Measurements from ENCODE around the gene ABT1.
A peak's percentile ranks its signal among the peaks of the same experiment; 100 is the strongest.

Gene ABT1

GRCh38 chr6:26597821-26598220 lies 1.1 kb downstream of the ABT1 start:
- Histone ChIP-seq H3K36me3 (ENCODE audit: control insufficient read depth, insufficient read depth, low read length) (no peaks in the 10 kb centered on the region), H2BK120ac (ENCODE audit: low read depth, low read length) (no peak overlapping the region), H3K18ac (ENCODE audit: low read length) (no peak overlapping the region), H3K4me3 (ENCODE audit: low read length) (peak overlapping the region; percentile 47), H3K9ac (ENCODE audit: low read length) (peak overlapping the region; percentile 83), H3K79me1 (ENCODE audit: low read length) (peaks cover 6% of the 10 kb centered on the region), H3K4me2 (ENCODE audit: low read length) (peak overlapping the region; percentile 1), H3K23ac (ENCODE audit: low read length) (no peak overlapping the region), H4K5ac (ENCODE audit: low read length) (no peak overlapping the region), H2BK5ac (ENCODE audit: low read length) (no peak overlapping the region), H3K4ac (ENCODE audit: low read depth, low read length) (no peak overlapping the region), H3K56ac (ENCODE audit: low read length) (no peak overlapping the region), H3K27me3 (ENCODE audit: insufficient read depth, low read length, poor library complexity) (no peaks in the 10 kb centered on the region), H3K27ac (ENCODE audit: low read depth, low read length) (no peak overlapping the region), H2BK15ac (replicated peaks; ENCODE audit: low read depth) (no peak overlapping the region), H3K79me2 (ENCODE audit: control insufficient read depth, insufficient read depth, low read length) (peaks cover 8% of the 10 kb centered on the region), H2AK5ac (ENCODE audit: low read length) (no peak overlapping the region), H3K4me1 (ENCODE audit: control insufficient read depth, low read depth, low read length) (no peaks in the 10 kb centered on the region), H4K8ac (ENCODE audit: low read depth, low read length) (no peak overlapping the region)
- DNase-seq, result no peak
- WGBS (ENCODE audit: extremely low coverage, insufficient coverage, low lambda C conversion rate), result no CpG with 5 or more reads among the region's 21 CpGs

GRCh38 chr6:26598267-26598666 lies 1.5 kb downstream of the ABT1 start:
- no peak overlapping the region for H3K56ac ChIP-seq (ENCODE audit: low read length)
- no peak overlapping the region for H3K18ac ChIP-seq (ENCODE audit: low read length)
- no peak overlapping the region for H4K5ac ChIP-seq (ENCODE audit: low read length)
- no peak overlapping the region for H3K4me3 ChIP-seq (ENCODE audit: low read length)
- H3K4me2 ChIP-seq (ENCODE audit: low read length), result no peak overlapping the region
- no peak overlapping the region for H2BK5ac ChIP-seq (ENCODE audit: low read length)
- H3K27ac ChIP-seq (ENCODE audit: low read depth, low read length), result no peak overlapping the region
- no peak overlapping the region for H3K9ac ChIP-seq (ENCODE audit: low read length)
- H3K79me2 ChIP-seq (ENCODE audit: control insufficient read depth, insufficient read depth, low read length), result peaks cover 8% of the 10 kb centered on the region
- no peaks in the 10 kb centered on the region for H3K4me1 ChIP-seq (ENCODE audit: control insufficient read depth, low read depth, low read length)
- H3K27me3 ChIP-seq (ENCODE audit: insufficient read depth, low read length, poor library complexity), result no peaks in the 10 kb centered on the region
- no peak overlapping the region for H4K8ac ChIP-seq (ENCODE audit: low read depth, low read length)
- no peak overlapping the region for H2BK15ac ChIP-seq (replicated peaks; ENCODE audit: low read depth)
- H3K79me1 ChIP-seq (ENCODE audit: low read length), result peaks cover 6% of the 10 kb centered on the region
- no peaks in the 10 kb centered on the region for H3K36me3 ChIP-seq (ENCODE audit: control insufficient read depth, insufficient read depth, low read length)
- no peak overlapping the region for H3K4ac ChIP-seq (ENCODE audit: low read depth, low read length)
- H2AK5ac ChIP-seq (ENCODE audit: low read length), result no peak overlapping the region
- no CpG with 5 or more reads among the region's 22 CpGs for WGBS (ENCODE audit: extremely low coverage, insufficient coverage, low lambda C conversion rate)
- H2BK120ac ChIP-seq (ENCODE audit: low read depth, low read length), result no peak overlapping the region
- no peak overlapping the region for H3K23ac ChIP-seq (ENCODE audit: low read length)
- DNase-seq, result no peak

GRCh38 chr6:26599134-26599533 lies 2.4 kb downstream of the ABT1 start:
- peaks cover 6% of the 10 kb centered on the region for H3K79me1 ChIP-seq (ENCODE audit: low read length)
- H3K4me1 ChIP-seq (ENCODE audit: control insufficient read depth, low read depth, low read length), result no peaks in the 10 kb centered on the region
- no peak overlapping the region for H3K27ac ChIP-seq (ENCODE audit: low read depth, low read length)
- H4K8ac ChIP-seq (ENCODE audit: low read depth, low read length), result no peak overlapping the region
- no peaks in the 10 kb centered on the region for H3K27me3 ChIP-seq (ENCODE audit: insufficient read depth, low read length, poor library complexity)
- DNase-seq, result no peak
- H3K36me3 ChIP-seq (ENCODE audit: control insufficient read depth, insufficient read depth, low read length), result no peaks in the 10 kb centered on the region
- no peak overlapping the region for H2BK120ac ChIP-seq (ENCODE audit: low read depth, low read length)
- no CpG with 5 or more reads among the region's 1 CpG for WGBS (ENCODE audit: extremely low coverage, insufficient coverage, low lambda C conversion rate)
- no peak overlapping the region for H3K4ac ChIP-seq (ENCODE audit: low read depth, low read length)
- no peak overlapping the region for H2AK5ac ChIP-seq (ENCODE audit: low read length)
- no peak overlapping the region for H3K18ac ChIP-seq (ENCODE audit: low read length)
- no peak overlapping the region for H3K56ac ChIP-seq (ENCODE audit: low read length)
- H2BK15ac ChIP-seq (replicated peaks; ENCODE audit: low read depth), result no peak overlapping the region
- H3K4me2 ChIP-seq (ENCODE audit: low read length), result no peak overlapping the region
- no peak overlapping the region for H2BK5ac ChIP-seq (ENCODE audit: low read length)
- H3K23ac ChIP-seq (ENCODE audit: low read length), result no peak overlapping the region
- no peak overlapping the region for H3K9ac ChIP-seq (ENCODE audit: low read length)
- no peak overlapping the region for H4K5ac ChIP-seq (ENCODE audit: low read length)
- peaks cover 8% of the 10 kb centered on the region for H3K79me2 ChIP-seq (ENCODE audit: control insufficient read depth, insufficient read depth, low read length)
- H3K4me3 ChIP-seq (ENCODE audit: low read length), result no peak overlapping the region

GRCh38 chr6:26599591-26599990 lies 2.8 kb downstream of the ABT1 start:
- Histone ChIP-seq H2BK5ac (ENCODE audit: low read length) (no peak overlapping the region), H3K9ac (ENCODE audit: low read length) (no peak overlapping the region), H3K79me2 (ENCODE audit: control insufficient read depth, insufficient read depth, low read length) (peaks cover 8% of the 10 kb centered on the region), H4K8ac (ENCODE audit: low read depth, low read length) (no peak overlapping the region), H3K27me3 (ENCODE audit: insufficient read depth, low read length, poor library complexity) (no peaks in the 10 kb centered on the region), H3K23ac (ENCODE audit: low read length) (no peak overlapping the region), H4K5ac (ENCODE audit: low read length) (no peak overlapping the region), H3K56ac (ENCODE audit: low read length) (no peak overlapping the region), H3K79me1 (ENCODE audit: low read length) (peaks cover 6% of the 10 kb centered on the region), H2BK15ac (replicated peaks; ENCODE audit: low read depth) (no peak overlapping the region), H3K4ac (ENCODE audit: low read depth, low read length) (no peak overlapping the region), H2AK5ac (ENCODE audit: low read length) (no peak overlapping the region), H3K4me1 (ENCODE audit: control insufficient read depth, low read depth, low read length) (no peaks in the 10 kb centered on the region), H3K36me3 (ENCODE audit: control insufficient read depth, insufficient read depth, low read length) (no peaks in the 10 kb centered on the region), H3K18ac (ENCODE audit: low read length) (no peak overlapping the region), H3K27ac (ENCODE audit: low read depth, low read length) (no peak overlapping the region), H3K4me3 (ENCODE audit: low read length) (no peak overlapping the region), H2BK120ac (ENCODE audit: low read depth, low read length) (no peak overlapping the region), H3K4me2 (ENCODE audit: low read length) (no peak overlapping the region)
- WGBS (ENCODE audit: extremely low coverage, insufficient coverage, low lambda C conversion rate), result no CpG with 5 or more reads among the region's 1 CpG
- DNase-seq, result no peak

- Histone ChIP-seq H3K4ac (ENCODE audit: low read depth, low read length) (no peak overlapping the region), H2BK5ac (ENCODE audit: low read length) (no peak overlapping the region), H3K79me1 (ENCODE audit: low read length) (peaks cover 6% of the 10 kb centered on the region), H3K9ac (ENCODE audit: low read length) (no peak overlapping the region), H3K4me2 (ENCODE audit: low read length) (no peak overlapping the region), H3K23ac (ENCODE audit: low read length) (no peak overlapping the region), H2BK120ac (ENCODE audit: low read depth, low read length) (no peak overlapping the region), H4K5ac (ENCODE audit: low read length) (no peak overlapping the region), H4K8ac (ENCODE audit: low read depth, low read length) (no peak overlapping the region), H3K79me2 (ENCODE audit: control insufficient read depth, insufficient read depth, low read length) (peaks cover 8% of the 10 kb centered on the region), H3K4me3 (ENCODE audit: low read length) (no peak overlapping the region), H3K27me3 (ENCODE audit: insufficient read depth, low read length, poor library complexity) (no peaks in the 10 kb centered on the region), H2BK15ac (replicated peaks; ENCODE audit: low read depth) (no peak overlapping the region), H3K4me1 (ENCODE audit: control insufficient read depth, low read depth, low read length) (no peaks in the 10 kb centered on the region), H3K18ac (ENCODE audit: low read length) (no peak overlapping the region), H2AK5ac (ENCODE audit: low read length) (no peak overlapping the region), H3K27ac (ENCODE audit: low read depth, low read length) (no peak overlapping the region), H3K56ac (ENCODE audit: low read length) (no peak overlapping the region), H3K36me3 (ENCODE audit: control insufficient read depth, insufficient read depth, low read length) (no peaks in the 10 kb centered on the region)
- DNase-seq, result no peak
Measured at GRCh38 chr6:26600759-26601158, 4.0 kb downstream of the ABT1 start.

GRCh38 chr6:26602262-26602661 lies 5.5 kb downstream of the ABT1 start:
- no peak for DNase-seq
- WGBS (ENCODE audit: extremely low coverage, insufficient coverage, low lambda C conversion rate), result no CpG with 5 or more reads among the region's 3 CpGs
- Histone ChIP-seq H3K4me1 (ENCODE audit: control insufficient read depth, low read depth, low read length) (no peaks in the 10 kb centered on the region), H3K4me2 (ENCODE audit: low read length) (no peak overlapping the region), H3K4ac (ENCODE audit: low read depth, low read length) (no peak overlapping the region), H3K4me3 (ENCODE audit: low read length) (no peak overlapping the region), H2BK15ac (replicated peaks; ENCODE audit: low read depth) (no peak overlapping the region), H3K9ac (ENCODE audit: low read length) (no peak overlapping the region), H3K79me2 (ENCODE audit: control insufficient read depth, insufficient read depth, low read length) (peaks cover 8% of the 10 kb centered on the region), H2AK5ac (ENCODE audit: low read length) (no peak overlapping the region), H3K36me3 (ENCODE audit: control insufficient read depth, insufficient read depth, low read length) (no peaks in the 10 kb centered on the region), H3K23ac (ENCODE audit: low read length) (no peak overlapping the region), H3K27ac (ENCODE audit: low read depth, low read length) (no peak overlapping the region), H4K8ac (ENCODE audit: low read depth, low read length) (no peak overlapping the region), H3K56ac (ENCODE audit: low read length) (no peak overlapping the region), H3K27me3 (ENCODE audit: insufficient read depth, low read length, poor library complexity) (no peaks in the 10 kb centered on the region), H3K18ac (ENCODE audit: low read length) (no peak overlapping the region), H2BK5ac (ENCODE audit: low read length) (no peak overlapping the region), H2BK120ac (ENCODE audit: low read depth, low read length) (no peak overlapping the region), H3K79me1 (ENCODE audit: low read length) (peaks cover 6% of the 10 kb centered on the region), H4K5ac (ENCODE audit: low read length) (no peak overlapping the region)

All from mesendoderm (in vitro differentiated cells).